OCI-LY1 (cell line): Measurements from ENCODE around the gene CDADC1.
"Not testable (repeated sequence)": the region's sequence is repeated elsewhere in the genome, so short reads cannot be mapped to it uniquely, and the experiment has no call there.

Experiments
- EZH2 ChIP-seq: fragments of 200-600 bp; sonication (generic), shearing (Covaris generic); IDR thresholded peaks from 2 replicates; pipeline ENCODE4 v1.8.0; 2017; ENCODE audit warnings: borderline replicate concordance, mixed run types, mild to moderate bottlenecking, antibody characterized with exemption, low read length, moderate library complexity, mixed read lengths
- TF ChIP-seq, protein P1 (sequence below): fragments of 200-600 bp; sonication (generic), shearing (Covaris generic); IDR thresholded peaks from 2 replicates; pipeline ENCODE4 v1.5.1; 2017; ENCODE audit warnings: mild to moderate bottlenecking, antibody characterized with exemption, low read length, moderate library complexity, mixed read lengths

DNA sequence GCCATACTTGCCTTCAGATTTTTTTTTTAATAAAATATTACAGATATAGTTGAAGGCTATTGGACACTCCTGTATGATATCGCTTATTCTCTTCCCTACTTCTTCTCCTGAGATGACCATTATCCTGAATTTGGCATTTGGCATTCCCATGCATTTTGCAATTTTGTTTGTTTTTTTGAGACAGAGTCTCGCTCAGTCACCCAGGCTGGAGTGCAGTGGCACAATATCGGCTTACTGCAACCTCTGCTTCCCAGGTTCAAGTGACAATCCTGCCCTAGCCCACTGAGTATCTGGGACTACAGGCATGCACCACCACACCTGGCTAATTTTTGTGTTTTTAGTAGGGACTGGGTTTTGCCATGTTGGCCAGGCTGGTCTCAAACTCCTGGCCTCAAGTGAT is 79.4 kb downstream of the CDADC1 start:
- TF ChIP-seq, protein P1, sequence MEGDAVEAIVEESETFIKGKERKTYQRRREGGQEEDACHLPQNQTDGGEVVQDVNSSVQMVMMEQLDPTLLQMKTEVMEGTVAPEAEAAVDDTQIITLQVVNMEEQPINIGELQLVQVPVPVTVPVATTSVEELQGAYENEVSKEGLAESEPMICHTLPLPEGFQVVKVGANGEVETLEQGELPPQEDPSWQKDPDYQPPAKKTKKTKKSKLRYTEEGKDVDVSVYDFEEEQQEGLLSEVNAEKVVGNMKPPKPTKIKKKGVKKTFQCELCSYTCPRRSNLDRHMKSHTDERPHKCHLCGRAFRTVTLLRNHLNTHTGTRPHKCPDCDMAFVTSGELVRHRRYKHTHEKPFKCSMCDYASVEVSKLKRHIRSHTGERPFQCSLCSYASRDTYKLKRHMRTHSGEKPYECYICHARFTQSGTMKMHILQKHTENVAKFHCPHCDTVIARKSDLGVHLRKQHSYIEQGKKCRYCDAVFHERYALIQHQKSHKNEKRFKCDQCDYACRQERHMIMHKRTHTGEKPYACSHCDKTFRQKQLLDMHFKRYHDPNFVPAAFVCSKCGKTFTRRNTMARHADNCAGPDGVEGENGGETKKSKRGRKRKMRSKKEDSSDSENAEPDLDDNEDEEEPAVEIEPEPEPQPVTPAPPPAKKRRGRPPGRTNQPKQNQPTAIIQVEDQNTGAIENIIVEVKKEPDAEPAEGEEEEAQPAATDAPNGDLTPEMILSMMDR, result not testable (repeated sequence)
- not testable (repeated sequence) for TF ChIP-seq EZH2
